Uterus (tissue), 4 donors: ENCODE results near the gene ACADSB. TPM values are rescaled to one million over a fixed set of nuclear protein-coding genes. Genes with fewer than 3 reads are reported as not detected.

Experiments
- DNase-seq, 2 donors: peaks; one replicate each; pipeline ENCODE4 v3.0.0-alpha.2; 2019 to 2020
- H3K27ac ChIP-seq, 2 donors: fragments of 200-600 bp; sonication (generic); 1 replicate in 1 of 2; 2 replicates in 1 of 2; pipeline ENCODE4 v1.5.1; 2016 to 2018
- H3K27me3 ChIP-seq, 2 donors: fragments of 200-600 bp; sonication (generic); one replicate each; pipeline ENCODE4 v1.5.1; 2018 to 2019; ENCODE audit warnings: control low read depth in 1 of 2
- H3K36me3 ChIP-seq, 2 donors: fragments of 200-600 bp; sonication (generic); one replicate each; pipeline ENCODE4 v1.5.1; 2019; ENCODE audit warnings: control low read depth in 1 of 2
- H3K4me1 ChIP-seq, 2 donors: fragments of 200-600 bp; sonication (generic); one replicate each; pipeline ENCODE4 v1.5.1; 2018 to 2019; ENCODE audit warnings: control low read depth in 1 of 2
- H3K4me3 ChIP-seq, 2 donors: fragments of 200-600 bp; sonication (generic); 1 replicate in 1 of 2; 2 replicates in 1 of 2; pipeline ENCODE4 v1.5.1; 2018 to 2019; ENCODE audit warnings: mild to moderate bottlenecking in 1 of 2
- H3K9me3 ChIP-seq, 2 donors: fragments of 200-600 bp; sonication (generic); one replicate each; pipeline ENCODE4 v1.5.1; 2019; ENCODE audit warnings: control low read depth in 1 of 2
- CTCF ChIP-seq, 4 experiments: fragments of 200-600 bp in 2 of 4; fragments of 450-650 bp in 2 of 4; sonication (generic) in 2 of 4; IDR thresholded peaks; one replicate each; pipeline ENCODE4 v1.5.1; 2016 to 2019; ENCODE audit warnings: antibody characterized with exemption in 4 of 4, mild to moderate bottlenecking in 2 of 4, moderate library complexity in 1 of 4
- POLR2A ChIP-seq, 2 donors: fragments of 450-650 bp; IDR thresholded peaks; one replicate each; pipeline ENCODE4 v1.6.1; 2016; ENCODE audit warnings: antibody characterized with exemption in 2 of 2, mild to moderate bottlenecking in 1 of 2, moderate library complexity in 1 of 2
- intact Hi-C: fragments of 100-400 bp; cut with DNase I; formaldehyde crosslinking; loops from one replicate; pipeline ENCODE4 v1.15.1; 2023; ENCODE audit warnings: low total_unique reads
- total RNA-seq, 4 donors: library from RNA; depleted of rRNA in 3 of 4; stranded (reverse); fragments of >200 nt in 3 of 4; gene quantifications; one replicate each; pipeline versions ENCODE4 v1.1.0 to v1.2.4, GENCODE V29; 2014 to 2023
- donor health status: DM: yes; HTN: yes; CAD: no.

The ACADSB gene
- total RNA-seq, 4 donors from 2014 or later: 13.1 to 32.2 (median 17.2) TPM

GRCh38 chr10:123000155-123000554 lies 8.7 kb upstream of the ACADSB start:
- intact Hi-C loops: no loop called here
- DNase-seq: no peak
- Histone ChIP-seq H3K4me1 (no peaks in the 10 kb centered on the region), H3K4me3 (no peak overlapping the region), H3K27me3 (no peaks in the 10 kb centered on the region), H3K27ac (no peak overlapping the region), H3K9me3 (no peaks in the 10 kb centered on the region), H3K36me3 (no peaks in the 10 kb centered on the region)
- no peak for TF ChIP-seq CTCF (IDR thresholded peaks at IDR 0.05)
- TF ChIP-seq POLR2A (IDR thresholded peaks at IDR 0.05): no peak

- no peak for TF ChIP-seq POLR2A (IDR thresholded peaks at IDR 0.05)
- no peak for TF ChIP-seq CTCF (IDR thresholded peaks at IDR 0.05)
- intact Hi-C loops: no loop called here
- no peak overlapping the region for H3K4me3 ChIP-seq
- peaks cover 0 to 3% of the 10 kb centered on the region in 2 donors for H3K4me1 ChIP-seq
- H3K27me3 ChIP-seq: no peaks in the 10 kb centered on the region
- no peak for DNase-seq
- no peaks in the 10 kb centered on the region for H3K36me3 ChIP-seq
- H3K27ac ChIP-seq: no peak overlapping the region
- H3K9me3 ChIP-seq: no peaks in the 10 kb centered on the region
Observed at GRCh38 chr10:123001370-123001769, 7.4 kb upstream of the ACADSB start.

- Histone ChIP-seq H3K27me3 (no peaks in the 10 kb centered on the region), H3K4me3 (no peak overlapping the region), H3K9me3 (no peaks in the 10 kb centered on the region), H3K27ac (no peak overlapping the region), H3K4me1 (peaks cover 0 to 11% of the 10 kb centered on the region in 2 donors), H3K36me3 (no peaks in the 10 kb centered on the region)
- intact Hi-C loops: no loop called here
- DNase-seq: no peak
- TF ChIP-seq POLR2A (IDR thresholded peaks at IDR 0.05) (no peak), CTCF (IDR thresholded peaks at IDR 0.05) (no peak)
Observed at GRCh38 chr10:123004298-123004697, 4.5 kb upstream of the ACADSB start.

- peaks cover 0 to 11% of the 10 kb centered on the region in 2 donors for H3K4me1 ChIP-seq
- H3K27me3 ChIP-seq: no peaks in the 10 kb centered on the region
- no peaks in the 10 kb centered on the region for H3K9me3 ChIP-seq
- peak overlapping the region; percentile 86 to 93 for H3K27ac ChIP-seq
- H3K36me3 ChIP-seq: no peaks in the 10 kb centered on the region
- H3K4me3 ChIP-seq: peak overlapping the region; percentile 92 to 100
- intact Hi-C loops: no loop called here
- DNase-seq: peak in 1 of 2 donors; percentile 17
- TF ChIP-seq CTCF (IDR thresholded peaks at IDR 0.05) (no peak), POLR2A (IDR thresholded peaks at IDR 0.05) (no peak)
Observed at GRCh38 chr10:123007558-123008354, 1.1 kb upstream of the ACADSB start.

GRCh38 chr10:123009105-123009820 lies 457 bp downstream of the ACADSB start:
- Histone ChIP-seq H3K4me1 (peaks cover 0 to 11% of the 10 kb centered on the region in 2 donors), H3K27ac (peak overlapping the region; percentile 74 to 87), H3K36me3 (no peaks in the 10 kb centered on the region), H3K9me3 (no peaks in the 10 kb centered on the region), H3K4me3 (peak overlapping the region; percentile 92 to 100), H3K27me3 (no peaks in the 10 kb centered on the region)
- peak; percentile 17 to 21 for DNase-seq
- TF ChIP-seq CTCF (IDR thresholded peaks at IDR 0.05): no peak
- TF ChIP-seq POLR2A (IDR thresholded peaks at IDR 0.05): no peak
- intact Hi-C loops: no loop called here
